Medulla oblongata (tissue), 1 donor: ENCODE measurements around the gene TCF7L1.

Source experiments
- DNase-seq: peaks from one replicate; pipeline ENCODE4 v3.0.0-alpha.2; 2015; ENCODE audit errors: extremely low spot score

The TCF7L1 gene

DNA sequence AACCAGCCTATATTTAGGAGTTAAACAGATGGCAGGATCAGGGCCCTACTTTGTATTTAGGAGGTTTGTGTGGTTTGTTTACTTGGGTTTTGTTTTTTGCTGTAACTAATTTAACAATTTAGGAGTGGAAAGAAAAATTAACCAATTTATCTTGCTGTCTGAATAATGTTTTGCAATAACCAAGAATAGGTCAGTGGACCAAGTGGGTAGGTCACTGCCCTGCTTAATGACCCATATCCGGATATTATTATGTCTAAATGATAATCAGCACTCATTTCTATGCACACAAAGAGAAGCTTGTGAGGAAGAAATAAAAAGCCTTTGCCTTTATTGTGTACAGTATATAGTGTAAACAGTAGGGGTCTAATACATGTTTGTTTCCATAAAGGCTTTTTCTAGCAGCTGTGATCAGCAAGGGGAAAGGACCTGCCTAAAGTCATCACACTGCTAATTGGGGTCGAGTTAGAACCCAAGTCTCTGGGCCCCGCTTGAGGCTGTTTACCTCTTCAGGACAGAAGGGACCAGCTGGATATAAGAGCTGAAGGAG lies 118.0 kb downstream of the TCF7L1 start:
- DNase-seq, result no peak

DNA sequence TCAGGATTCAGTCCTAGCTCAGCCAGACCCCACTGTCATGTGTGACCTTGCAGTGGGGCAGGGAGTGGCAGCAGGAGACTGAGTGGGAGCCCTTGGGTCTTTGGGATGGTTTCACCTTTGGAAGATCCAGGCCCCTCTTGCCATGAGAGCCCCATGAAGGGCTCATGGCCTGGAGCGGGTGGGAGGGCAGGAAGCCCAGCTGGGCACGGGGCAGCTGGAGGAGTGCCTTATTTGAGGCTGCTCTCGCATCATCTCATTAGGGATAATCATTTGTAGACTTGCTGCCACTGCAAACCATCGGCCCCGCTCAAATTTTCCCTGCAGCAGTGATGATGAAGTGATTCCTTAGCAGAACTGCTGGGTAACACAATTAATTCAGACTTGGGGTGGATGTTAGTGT lies 120.7 kb downstream of the TCF7L1 start:
- DNase-seq, result no peak

DNA sequence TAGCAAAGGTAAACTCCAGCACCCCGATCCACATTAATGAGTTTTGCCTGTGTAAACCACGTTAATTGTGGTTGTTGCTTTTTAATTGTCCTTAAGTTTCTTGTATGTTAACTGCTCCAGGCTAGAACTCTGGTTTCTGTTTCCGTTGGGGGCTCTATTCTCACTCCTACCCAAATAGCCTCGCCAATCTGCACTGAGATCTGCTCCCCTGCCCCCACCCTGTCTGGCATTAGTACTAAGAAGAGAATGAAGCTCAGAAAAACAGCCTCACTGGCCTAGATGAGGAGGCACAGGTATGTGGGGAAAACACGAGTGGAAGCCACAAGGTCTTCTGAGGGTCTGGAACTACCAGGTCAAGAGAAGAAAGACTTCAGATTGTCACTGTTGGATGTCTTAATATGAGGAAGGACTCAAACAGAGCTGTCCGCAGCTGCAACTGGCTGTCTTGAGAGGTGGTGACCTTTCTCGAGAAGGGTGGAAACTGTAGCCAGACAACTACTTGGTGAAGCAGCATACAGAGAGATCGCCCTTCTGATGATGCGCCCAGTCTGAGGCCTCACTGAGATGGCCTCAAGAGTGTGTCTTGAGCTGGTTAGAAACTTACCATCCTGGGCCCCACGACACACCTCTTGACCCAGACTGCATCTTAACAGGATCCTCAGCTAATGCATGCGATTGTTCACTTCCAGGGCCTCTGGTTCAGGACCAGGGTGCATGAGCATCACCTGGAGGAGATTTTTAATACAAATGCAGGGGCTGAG lies 121.5 kb downstream of the TCF7L1 start:
- no peak for DNase-seq

DNA sequence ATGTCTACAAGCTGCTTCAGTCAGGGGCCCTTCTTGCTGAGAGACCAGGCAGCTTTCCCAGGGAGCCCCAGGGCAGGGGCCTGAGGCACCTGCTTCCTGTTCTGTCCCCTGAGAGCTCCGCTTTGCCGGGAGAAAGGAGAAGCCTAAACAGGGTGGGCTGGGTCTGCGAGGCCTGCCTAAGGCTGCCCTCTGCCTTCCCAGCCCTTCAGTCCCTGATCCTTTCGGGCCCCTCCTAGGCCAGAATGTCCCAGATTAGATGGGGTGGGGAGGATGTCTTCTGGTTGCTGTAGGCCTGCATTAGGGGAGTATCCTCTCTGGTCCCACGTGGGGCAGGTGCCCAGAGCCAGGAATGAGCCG lies 122.2 kb downstream of the TCF7L1 start:
- no peak for DNase-seq

DNA sequence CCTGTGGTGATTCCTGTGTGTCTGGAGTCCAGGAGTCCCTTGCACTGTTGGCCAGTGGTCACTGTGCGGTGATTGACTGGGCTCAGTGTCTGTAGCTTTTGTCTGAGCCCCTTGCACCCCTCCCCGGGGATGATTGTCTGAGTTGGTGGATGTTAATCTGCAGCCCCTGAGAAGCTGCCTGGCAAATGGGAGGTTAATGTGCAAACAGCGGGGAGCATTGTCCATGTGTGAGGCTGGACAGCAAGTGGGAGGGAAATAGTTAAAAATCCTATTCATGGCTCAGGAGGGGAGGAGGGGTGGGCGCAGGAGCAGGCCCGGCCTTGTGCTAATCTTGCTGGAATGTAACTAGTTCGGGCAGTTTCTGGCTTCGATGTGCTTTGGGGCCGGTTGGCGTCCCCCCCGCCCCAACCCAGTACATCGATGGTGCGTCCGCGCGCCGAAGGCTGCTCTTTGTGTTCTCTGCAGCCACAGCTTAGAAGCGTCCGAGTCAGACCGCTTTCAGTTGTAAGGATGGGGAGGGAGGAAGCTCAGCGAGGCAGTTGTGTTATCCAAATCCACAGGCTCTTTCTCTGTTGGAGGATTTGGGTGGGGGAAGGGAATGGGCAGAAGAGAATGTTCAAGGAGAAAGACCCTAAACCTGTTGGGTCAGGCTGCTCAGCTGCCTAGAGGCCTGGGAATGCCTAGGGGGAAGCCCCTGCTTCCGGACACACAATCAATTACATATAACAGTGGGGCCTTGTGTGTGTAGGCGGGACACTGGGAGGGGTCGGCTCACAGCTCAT lies 122.8 kb downstream of the TCF7L1 start:
- DNase-seq, result no peak

DNA sequence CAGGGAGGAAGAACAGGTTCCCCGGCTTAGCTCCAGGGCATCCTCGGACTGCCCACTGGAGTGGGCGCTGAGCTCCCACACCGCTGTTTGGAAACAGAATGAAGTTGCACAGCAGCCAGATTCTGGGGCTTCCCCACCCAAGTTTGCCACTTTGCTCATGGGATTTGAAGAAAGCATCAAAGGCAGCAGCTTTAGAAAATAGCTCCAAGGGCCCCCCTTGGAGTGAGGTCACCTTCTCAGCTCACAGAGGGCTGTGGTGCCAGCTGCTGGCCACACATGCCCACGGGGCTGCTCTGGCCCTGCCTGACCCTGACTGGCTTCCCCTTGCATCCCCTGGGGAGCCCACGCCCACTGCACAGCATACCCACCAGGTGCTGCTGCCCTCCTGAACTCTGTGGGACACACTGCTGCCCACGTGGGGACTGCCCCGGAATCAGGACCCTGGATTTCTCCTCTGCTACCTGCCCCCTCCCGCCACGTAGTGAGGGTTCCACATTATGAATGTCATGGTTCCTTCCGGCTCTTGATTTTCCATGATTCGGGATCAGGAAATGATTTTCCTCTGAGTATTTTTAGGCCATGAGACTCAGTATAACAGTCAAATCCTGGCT lies 124.3 kb downstream of the TCF7L1 start:
- DNase-seq, result no peak

DNA sequence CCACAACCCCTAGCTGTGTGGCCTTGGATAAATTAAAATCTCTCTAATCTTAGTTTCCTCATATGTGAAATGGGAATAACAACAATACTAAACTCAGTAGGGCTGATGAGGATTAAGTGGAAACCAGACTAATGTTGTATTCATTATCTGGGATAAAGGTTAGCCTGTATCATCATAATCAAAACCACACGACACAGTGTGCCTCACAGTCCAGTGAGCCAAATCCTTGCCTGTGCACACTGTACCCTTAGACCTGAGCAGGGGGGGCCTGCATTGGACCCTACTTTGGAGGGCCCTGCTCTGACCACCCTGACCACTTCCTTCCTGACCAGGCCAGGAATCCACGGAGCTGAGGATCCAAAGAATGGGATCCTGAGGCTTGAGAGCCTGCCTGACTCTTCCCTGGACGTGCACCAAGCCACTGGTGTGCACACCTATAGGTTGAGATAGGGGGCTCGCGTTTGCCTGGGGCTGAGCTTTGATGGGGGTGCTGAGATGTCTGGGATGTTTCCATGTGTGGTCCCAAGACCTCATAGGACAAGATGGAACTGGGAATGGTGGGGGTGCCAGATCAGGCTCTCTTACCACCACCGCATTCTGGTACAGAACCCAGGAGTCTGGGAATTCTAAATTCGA lies 124.9 kb downstream of the TCF7L1 start:
- DNase-seq, result no peak

DNA sequence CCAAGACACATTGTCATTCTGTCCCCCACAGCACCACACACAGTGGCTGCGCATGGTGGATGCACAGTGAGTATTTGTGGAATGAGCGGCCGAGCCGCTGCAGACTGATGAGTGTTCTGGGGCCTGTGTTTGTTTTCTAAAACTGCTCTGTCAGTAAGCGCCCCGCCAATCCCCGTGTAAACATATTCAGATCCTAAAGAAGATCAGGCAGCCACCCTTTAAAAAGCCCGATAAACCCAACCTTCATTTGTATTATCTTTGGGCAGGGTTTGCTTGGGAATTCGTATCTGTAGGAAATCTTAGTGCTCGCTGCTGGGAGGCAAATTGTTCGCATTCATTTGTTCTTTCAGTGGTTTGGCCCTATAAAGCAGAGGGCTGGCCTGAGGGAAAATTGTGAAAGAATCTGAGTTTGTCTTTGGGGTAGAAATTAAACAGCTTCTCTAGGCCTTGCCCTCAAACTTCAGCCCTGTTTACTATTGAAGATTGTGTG lies 126.0 kb downstream of the TCF7L1 start:
- no peak for DNase-seq

DNA sequence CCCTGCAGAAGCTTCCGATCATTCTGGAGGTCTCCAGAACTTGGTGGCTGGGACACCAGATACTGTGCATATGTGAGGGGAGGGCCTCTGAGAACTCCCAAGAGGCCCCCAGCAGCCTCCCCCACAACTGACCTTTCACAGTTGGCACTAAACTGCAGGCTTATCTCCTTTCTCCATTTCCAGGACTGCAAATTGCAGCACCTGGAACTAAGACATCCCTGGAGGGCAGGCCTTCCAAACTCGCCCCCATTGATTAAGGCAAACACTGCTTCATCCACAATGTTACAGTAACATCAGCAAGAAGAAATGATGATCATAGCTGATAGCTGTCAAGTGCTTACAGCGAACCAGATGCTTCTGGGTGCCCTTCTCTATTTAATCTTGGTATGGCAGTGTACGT lies 126.7 kb downstream of the TCF7L1 start:
- DNase-seq, result no peak

DNA sequence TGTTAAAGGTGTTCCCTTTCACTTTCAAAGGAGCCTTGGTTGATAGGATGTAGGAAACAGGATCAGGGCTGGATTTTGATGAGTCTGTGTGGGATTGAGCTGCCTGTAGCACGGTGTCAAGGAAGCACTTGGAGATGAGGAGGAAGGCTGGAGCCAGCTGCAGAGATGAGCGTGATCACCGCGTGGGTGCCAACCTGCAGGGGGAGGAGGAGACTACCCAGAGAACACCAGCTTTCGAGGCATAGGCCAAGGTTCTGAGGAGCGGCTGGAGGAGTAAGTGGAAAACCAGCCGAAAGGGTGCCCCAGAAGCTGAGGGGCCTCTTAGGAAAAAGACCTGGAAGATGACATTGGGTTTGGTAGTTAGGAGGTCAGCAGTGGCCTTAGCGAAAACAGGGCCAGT lies 130.4 kb downstream of the TCF7L1 start:
- DNase-seq, result no peak

DNA sequence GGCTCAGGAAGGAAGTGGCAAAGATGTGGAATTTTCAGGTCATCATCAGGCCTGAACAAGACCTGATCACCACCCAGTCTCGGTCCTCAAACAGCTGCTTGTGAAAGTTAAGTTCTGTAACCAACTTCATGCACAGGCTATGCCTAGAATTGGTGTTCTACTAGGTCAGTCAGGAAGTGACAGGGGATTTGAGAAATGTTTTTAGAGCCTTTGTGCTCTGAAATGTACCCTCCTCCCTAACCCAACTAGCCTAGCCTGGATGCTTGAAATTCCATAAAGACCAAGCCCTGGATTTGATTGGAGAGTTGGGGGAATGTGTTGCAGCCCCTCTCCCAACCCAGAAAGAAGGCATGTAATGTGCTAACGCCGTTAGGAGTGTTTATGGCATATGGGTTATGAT lies 131.3 kb downstream of the TCF7L1 start:
- DNase-seq, result no peak

DNA sequence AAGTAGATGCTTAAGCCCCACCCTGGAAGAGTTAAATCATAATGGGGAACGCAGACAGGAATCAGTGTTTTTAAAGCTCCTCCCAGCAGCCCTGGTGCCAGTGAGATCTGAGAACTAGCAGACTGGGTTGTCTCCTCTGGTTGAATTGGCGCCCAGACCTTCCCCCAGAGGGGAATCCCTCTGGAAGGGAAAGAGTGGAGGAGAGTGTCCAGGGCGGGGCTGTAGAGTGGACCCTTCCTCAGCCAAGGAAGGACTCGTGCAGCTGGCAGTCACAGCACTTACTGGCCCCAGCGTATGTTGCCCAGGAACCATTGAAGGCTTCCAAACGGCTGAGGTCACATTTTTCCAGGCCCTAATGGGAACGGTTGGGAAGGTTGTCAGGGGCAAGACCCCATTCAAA lies 132.1 kb downstream of the TCF7L1 start:
- peak; percentile 66 for DNase-seq

DNA sequence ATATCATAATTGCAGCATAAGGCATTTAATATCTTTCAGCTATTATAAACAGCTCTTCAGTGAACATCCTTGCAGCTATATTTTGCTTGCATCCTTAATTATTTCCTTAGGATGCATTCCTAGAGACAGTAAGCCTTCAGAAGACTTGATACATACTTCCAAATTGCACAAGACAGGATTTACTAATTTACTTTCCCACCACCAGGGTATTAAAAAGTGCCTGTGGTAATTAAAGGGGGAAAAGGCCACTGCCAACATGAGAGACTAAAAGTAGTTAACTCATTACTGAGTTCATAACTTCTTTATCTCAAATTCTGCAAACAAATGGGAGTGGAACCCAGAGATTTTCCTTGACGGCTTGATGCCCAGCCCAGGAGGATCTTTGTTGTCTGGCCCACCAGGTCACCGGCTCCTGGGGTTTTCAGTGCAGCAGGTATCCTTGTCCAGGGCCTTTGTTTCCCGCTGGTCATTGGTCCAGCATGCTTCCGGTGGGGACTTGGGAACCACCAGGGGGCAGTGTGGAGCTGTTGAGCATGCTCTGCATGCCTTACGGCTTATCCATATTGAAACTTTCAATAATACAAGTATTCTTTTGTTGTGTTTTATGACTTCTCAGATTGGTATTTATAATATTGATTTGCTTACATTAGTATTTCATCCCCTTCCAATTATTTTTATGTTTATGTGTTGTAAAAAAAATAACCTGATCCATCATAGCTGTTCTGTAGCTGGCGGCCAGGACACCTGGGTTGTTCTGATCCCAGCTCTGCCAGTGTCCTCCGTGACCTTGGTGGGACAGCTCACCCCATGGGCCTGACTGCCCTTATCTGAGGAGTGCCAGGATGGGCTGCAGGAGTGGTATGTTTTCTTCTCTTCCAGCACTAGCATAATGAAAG lies 133.2 kb downstream of the TCF7L1 start:
- peak; percentile 66 for DNase-seq

DNA sequence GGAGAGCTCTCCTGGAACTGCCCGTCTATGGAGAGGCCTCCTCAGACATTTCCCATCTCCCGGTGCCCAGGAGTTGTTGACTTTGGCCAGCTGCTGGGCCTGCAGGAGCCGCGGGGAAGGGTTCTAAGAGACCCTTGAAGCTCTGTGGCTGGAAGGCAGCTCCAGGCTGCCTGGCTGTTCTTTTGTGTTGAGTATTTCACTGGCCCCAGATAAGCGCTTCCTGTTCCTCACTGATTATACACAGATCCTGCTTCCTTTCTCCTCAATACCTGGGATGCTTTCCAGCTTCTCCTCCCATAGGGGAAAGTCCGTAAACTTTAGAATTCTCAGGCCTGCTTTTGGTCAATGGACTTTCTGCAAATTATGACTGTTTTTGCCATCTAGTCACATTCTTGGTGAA lies 136.8 kb downstream of the TCF7L1 start:
- no peak for DNase-seq

DNA sequence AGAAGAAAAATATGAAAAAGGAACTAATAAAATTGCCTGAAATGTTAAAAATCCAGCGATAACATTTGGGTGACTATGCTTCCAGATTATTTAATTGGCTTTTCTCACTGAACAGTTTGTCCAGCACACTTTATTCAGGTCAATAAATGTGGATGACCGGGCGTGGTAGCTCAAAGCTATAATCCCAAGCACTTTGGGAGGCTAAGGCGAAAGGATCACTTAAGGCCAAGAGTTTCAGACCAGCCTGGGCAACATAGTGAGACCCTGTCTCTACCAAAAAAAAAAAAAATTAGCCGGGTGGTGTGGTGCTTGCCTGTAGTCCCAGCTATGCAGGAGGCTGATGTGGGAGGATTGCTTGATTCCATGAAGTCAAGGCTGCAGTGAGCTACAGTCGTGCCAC lies 139.2 kb downstream of the TCF7L1 start:
- no peak for DNase-seq

DNA sequence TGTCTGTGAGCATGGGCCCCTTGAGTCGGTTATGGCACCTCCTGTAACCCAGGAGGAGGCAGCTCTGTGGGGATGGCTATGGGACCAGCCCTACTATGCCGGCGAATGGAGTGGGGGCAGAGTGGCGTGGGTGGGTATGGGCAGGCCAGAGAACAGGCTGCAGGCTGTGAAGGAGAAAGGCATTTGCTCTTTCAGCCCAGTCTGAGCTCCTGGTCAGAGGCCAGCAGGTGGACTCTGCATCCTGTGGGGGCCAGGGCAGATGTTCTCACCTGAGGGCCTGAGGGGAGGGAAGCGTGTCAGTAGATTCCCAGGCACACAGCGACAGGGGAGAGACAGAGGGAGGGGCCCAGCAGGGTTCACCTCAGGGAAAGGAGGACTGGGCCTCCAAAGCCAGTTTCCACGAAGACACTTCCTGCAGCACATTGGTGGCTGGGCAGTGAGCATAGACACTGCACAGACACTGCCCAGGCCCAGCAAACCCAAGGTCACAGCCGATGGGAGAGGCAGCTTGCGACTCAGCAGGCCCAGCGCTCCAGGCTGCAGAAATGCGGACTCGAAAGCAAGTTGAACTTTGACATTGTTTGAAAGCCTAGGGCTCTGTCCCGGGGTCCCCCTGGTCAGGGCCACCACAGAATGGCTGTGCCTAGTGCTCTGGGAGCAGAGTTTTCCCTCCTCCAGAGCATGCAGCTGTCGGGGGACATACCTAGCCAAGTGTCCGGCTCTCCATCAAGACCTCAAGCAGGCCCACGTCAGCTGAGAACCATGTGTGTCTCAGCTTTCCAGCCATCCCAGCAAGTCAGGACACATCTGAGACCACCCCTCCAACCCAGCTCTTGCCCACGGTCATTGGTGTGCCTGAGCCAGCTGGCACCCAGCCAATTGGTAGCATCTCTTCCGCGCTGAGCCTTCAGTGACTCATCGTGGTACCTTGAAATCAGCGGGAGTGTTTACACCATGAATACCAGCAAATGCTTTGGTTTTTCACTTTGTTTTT lies 140.8 kb downstream of the TCF7L1 start:
- DNase-seq, result no peak

DNA sequence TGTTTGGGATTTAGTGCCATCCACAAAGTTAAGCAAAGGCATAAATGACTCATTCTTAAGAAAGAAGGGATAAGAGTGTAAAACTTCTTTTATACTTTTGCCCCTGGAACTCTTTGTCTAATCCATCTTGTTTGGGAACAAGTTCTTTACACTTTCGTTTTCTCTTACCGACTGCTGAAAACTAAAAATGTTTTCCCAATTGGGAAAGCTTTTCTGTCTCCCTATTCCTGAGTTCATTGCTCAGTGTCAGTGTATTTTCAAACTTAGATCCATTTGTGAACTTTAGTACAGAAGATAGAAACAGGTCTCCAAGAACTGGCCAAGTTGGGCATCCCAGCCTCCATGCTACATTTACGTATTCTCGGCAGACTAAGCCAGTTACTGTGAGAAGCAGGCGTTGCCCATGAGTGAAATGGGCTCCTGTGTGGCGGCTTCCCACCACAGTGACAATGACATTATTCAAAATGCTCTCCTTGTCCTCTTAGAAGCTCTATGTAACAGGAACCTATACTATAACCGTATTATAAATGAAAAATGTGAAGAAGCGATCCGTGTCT lies 142.9 kb downstream of the TCF7L1 start:
- no peak for DNase-seq

DNA sequence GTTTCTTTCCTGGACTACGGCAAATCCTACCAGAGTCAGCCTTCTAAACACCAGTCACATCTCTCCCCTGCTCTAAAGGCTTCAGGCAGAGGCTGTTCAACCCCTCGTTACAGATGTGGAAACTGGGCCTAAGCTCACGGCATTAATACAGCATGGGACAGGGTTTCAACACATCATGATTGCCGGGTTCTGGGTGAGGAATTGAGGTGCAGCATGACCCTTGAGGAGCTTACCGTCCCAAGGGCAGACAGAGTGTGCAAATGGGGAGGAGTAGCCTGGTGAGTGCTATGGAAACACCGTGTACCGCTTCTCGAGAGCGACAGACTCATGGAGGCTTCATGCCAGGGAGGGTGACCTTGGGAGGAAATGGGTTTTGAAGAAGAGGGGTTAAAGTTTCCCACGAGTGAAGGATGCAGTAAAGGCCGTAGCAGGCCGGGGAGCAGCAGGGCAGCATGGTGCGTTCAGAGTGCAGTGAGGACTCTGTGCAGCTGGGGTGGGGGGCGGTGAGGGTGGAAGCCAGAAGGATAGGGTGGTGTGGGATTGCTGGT lies 143.5 kb downstream of the TCF7L1 start:
- DNase-seq, result no peak
